Endothelial cell of umbilical vein (primary cell): ENCODE data around the gene SFSWAP. TPM values are rescaled to one million over a fixed set of nuclear protein-coding genes. Genes with fewer than 3 reads are reported as not detected.

Experiments
- BruUV-seq: library from RNA; stranded (reverse); fragments of 400-500 nt; replicated peaks from 2 replicates; lab custom pipeline; 2021; lab: Mats Ljungman, UMichigan
- CTCF ChIA-PET: fragments of 300-600, 350-600 bp; sonication (Branson Sonifier 250); formaldehyde crosslinking; loops from one replicate; lab custom pipeline; 2021; ENCODE audit warnings: antibody characterized with exemption, inconsistent platforms; lab: Charles Lee
- POLR2A ChIA-PET: fragments of 300-600, 350-600 bp; sonication (Branson Sonifier 250); formaldehyde crosslinking; loops from one replicate; lab custom pipeline; 2021; ENCODE audit warnings: antibody characterized with exemption, inconsistent platforms; lab: Charles Lee
- DNase-seq: peaks from one replicate; pipeline ENCODE4 v3.0.0-alpha.2; 2011; ENCODE audit warnings: low read depth, low spot score
- FAIRE-seq: peaks from 2 replicates; lab custom pipeline; 2011; peaks lifted over from hg19 to GRCh38; lab: Jason Lieb, UNC
- H2AFZ ChIP-seq: 2 replicates; pipeline ENCODE4 v1.6.0; 2012; ENCODE audit warnings: low read depth, low read length, control low read depth, inconsistent platforms
- H3K27ac ChIP-seq: 2 replicates; pipeline ENCODE4 v1.5.1; 2011; ENCODE audit warnings: low read depth, mild to moderate bottlenecking, control low read depth, low read length, moderate library complexity; ENCODE audit not compliant: insufficient read depth
- H3K27me3 ChIP-seq, 2 experiments: 2 replicates each; pipeline versions ENCODE4 v1.6.0 to v1.6.1; 2011; ENCODE audit warnings: low read length in 2 of 2, mixed read lengths in 1 of 2; ENCODE audit not compliant: control insufficient read depth in 2 of 2, insufficient read depth in 2 of 2
- H3K36me3 ChIP-seq, 2 experiments: 2 replicates in 1 of 2; 3 replicates in 1 of 2; pipeline ENCODE4 v1.5.1; 2011; ENCODE audit warnings: low read length in 2 of 2, mild to moderate bottlenecking in 1 of 2, moderate library complexity in 1 of 2; ENCODE audit not compliant: control insufficient read depth in 2 of 2, insufficient read depth in 2 of 2; ENCODE audit errors: extremely low read depth in 1 of 2
- H3K4me1 ChIP-seq: 3 replicates; pipeline ENCODE4 v1.5.1; 2011; ENCODE audit warnings: mild to moderate bottlenecking, low read length; ENCODE audit not compliant: control insufficient read depth, insufficient read depth; ENCODE audit errors: extremely low read depth
- H3K4me2 ChIP-seq: 2 replicates; pipeline ENCODE4 v1.6.1; 2011; ENCODE audit warnings: low read length, control low read depth, mixed read lengths; ENCODE audit not compliant: insufficient read depth
- H3K4me3 ChIP-seq, 3 experiments: fragments of 200-600 bp in 1 of 3; sonication (generic), shearing (Covaris generic) in 1 of 3; replicated peaks in 1 of 3; 2 replicates each; pipeline ENCODE4 v1.5.1; 2011 to 2016; ENCODE audit warnings: control low read depth in 3 of 3, low read length in 3 of 3, mild to moderate bottlenecking in 2 of 3, inconsistent platforms in 1 of 3, low read depth in 1 of 3, moderate library complexity in 1 of 3; ENCODE audit not compliant: insufficient read depth in 1 of 3
- H3K79me2 ChIP-seq: 2 replicates; pipeline ENCODE4 v1.6.0; 2012; ENCODE audit warnings: low read length, inconsistent platforms; ENCODE audit not compliant: control insufficient read depth, insufficient read depth
- H3K9ac ChIP-seq: replicated peaks from 2 replicates; pipeline ENCODE3; 2011; ENCODE audit warnings: low read length, control low read depth; ENCODE audit not compliant: insufficient read depth; ENCODE audit errors: extremely low read depth
- H3K9me1 ChIP-seq: replicated peaks from 3 replicates; pipeline ENCODE4 v1.6.0; 2011; ENCODE audit warnings: mild to moderate bottlenecking, low read length; ENCODE audit not compliant: control insufficient read depth, insufficient read depth; ENCODE audit errors: extremely low read depth
- H3K9me3 ChIP-seq: replicated peaks from 2 replicates; pipeline ENCODE4 v1.5.1; 2012; ENCODE audit warnings: low read length, inconsistent platforms; ENCODE audit not compliant: control insufficient read depth, insufficient read depth
- H4K20me1 ChIP-seq: replicated peaks from 2 replicates; pipeline ENCODE3; 2011; ENCODE audit warnings: mild to moderate bottlenecking, low read length; ENCODE audit not compliant: control insufficient read depth, insufficient read depth; ENCODE audit errors: extremely low read depth
- EZH2 ChIP-seq: IDR thresholded peaks from 2 replicates; pipeline ENCODE4 v1.6.1; 2012; ENCODE audit warnings: borderline replicate concordance, low read depth, mild to moderate bottlenecking, moderate library complexity, low read length, inconsistent platforms; ENCODE audit not compliant: severe bottlenecking
- JUN ChIP-seq: IDR thresholded peaks from 2 replicates; pipeline ENCODE4 v1.6.1; 2011; ENCODE audit warnings: borderline replicate concordance, low read depth; ENCODE audit not compliant: insufficient read length, insufficient read depth
- POLR2AphosphoS5 ChIP-seq: IDR thresholded peaks from 2 replicates; pipeline ENCODE4 v1.6.1; 2012; ENCODE audit warnings: low read depth, mild to moderate bottlenecking, control low read depth, low read length, moderate library complexity; ENCODE audit not compliant: insufficient read depth
- dilution Hi-C: fragments of 300-500 bp; cut with MboI; formaldehyde crosslinking; loops from one replicate; pipeline ENCODE4 v1.15.0; 2019; ENCODE audit warnings: low sequenced_read_pairs; ENCODE audit not compliant: extremely low pct_ligation_motif_present
- intact Hi-C: fragments of 100-400 bp; cut with micrococcal nuclease; formaldehyde crosslinking; loops from one replicate; pipeline ENCODE4 v1.10.0; 2022
- polyA plus RNA-seq, 4 experiments: library from polyadenylated mRNA; depleted of rRNA in 3 of 4; stranded (reverse) in 3 of 4; unstranded in 1 of 4; fragments of >200 nt; gene quantifications; 2 replicates each; pipeline versions ENCODE4 v1.2.1 to v1.2.3, GENCODE V29; 2011 to 2012; ENCODE audit warnings: missing spikeins in 1 of 4
- total RNA-seq: library from RNA; stranded (reverse); gene quantifications from 2 replicates; pipeline ENCODE4 v1.2.3, GENCODE V29; 2021
- TF ChIP-seq, protein P1 (sequence below): IDR thresholded peaks from 2 replicates; pipeline ENCODE4 v1.6.1; 2011; ENCODE audit not compliant: insufficient read depth, insufficient read length
- TF ChIP-seq, protein P2 (sequence below), 2 donors: IDR thresholded peaks; 1 replicate in 1 of 2; 2 replicates in 1 of 2; pipeline ENCODE4 v1.5.1; 2011; ENCODE audit warnings: low read length in 2 of 2, mild to moderate bottlenecking in 2 of 2, moderate library complexity in 2 of 2, control low read depth in 1 of 2, inconsistent platforms in 1 of 2, low read depth in 1 of 2; ENCODE audit not compliant: insufficient read depth in 1 of 2; ENCODE audit errors: extremely low read depth in 1 of 2

Gene SFSWAP
- total and polyA plus RNA-seq, 2 donors (not counting 3 experiments of a cell fraction or from before 2014, with no cell fraction given) = 38.1 to 53.3 TPM

- no peak overlapping the region for H2AFZ ChIP-seq
- POLR2A ChIA-PET = interaction anchor here (0.6 kb wide), 1 partner anchor 13 kb away, joined by 3 read pairs; no protein-coding TSS in a partner anchor
- no peaks in the 10 kb centered on the region for H3K4me1 ChIP-seq
- H4K20me1 ChIP-seq = no peaks in the 10 kb centered on the region
- intact Hi-C loops (no loop called here), dilution Hi-C loops (no loop called here)
- H3K4me2 ChIP-seq = no peak overlapping the region
- no peaks in the 10 kb centered on the region for H3K9me1 ChIP-seq
- H3K27ac ChIP-seq = no peak overlapping the region
- H3K79me2 ChIP-seq = no peaks in the 10 kb centered on the region
- no peaks in the 10 kb centered on the region for H3K9me3 ChIP-seq
- no peaks in the 10 kb centered on the region for H3K27me3 ChIP-seq
- TF ChIP-seq, protein P1, sequence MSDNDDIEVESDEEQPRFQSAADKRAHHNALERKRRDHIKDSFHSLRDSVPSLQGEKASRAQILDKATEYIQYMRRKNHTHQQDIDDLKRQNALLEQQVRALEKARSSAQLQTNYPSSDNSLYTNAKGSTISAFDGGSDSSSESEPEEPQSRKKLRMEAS = no peak
- TF ChIP-seq POLR2AphosphoS5 (no peak), EZH2 (no peak), JUN (no peak)
- TF ChIP-seq, protein P2, sequence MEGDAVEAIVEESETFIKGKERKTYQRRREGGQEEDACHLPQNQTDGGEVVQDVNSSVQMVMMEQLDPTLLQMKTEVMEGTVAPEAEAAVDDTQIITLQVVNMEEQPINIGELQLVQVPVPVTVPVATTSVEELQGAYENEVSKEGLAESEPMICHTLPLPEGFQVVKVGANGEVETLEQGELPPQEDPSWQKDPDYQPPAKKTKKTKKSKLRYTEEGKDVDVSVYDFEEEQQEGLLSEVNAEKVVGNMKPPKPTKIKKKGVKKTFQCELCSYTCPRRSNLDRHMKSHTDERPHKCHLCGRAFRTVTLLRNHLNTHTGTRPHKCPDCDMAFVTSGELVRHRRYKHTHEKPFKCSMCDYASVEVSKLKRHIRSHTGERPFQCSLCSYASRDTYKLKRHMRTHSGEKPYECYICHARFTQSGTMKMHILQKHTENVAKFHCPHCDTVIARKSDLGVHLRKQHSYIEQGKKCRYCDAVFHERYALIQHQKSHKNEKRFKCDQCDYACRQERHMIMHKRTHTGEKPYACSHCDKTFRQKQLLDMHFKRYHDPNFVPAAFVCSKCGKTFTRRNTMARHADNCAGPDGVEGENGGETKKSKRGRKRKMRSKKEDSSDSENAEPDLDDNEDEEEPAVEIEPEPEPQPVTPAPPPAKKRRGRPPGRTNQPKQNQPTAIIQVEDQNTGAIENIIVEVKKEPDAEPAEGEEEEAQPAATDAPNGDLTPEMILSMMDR (IDR thresholded peaks at IDR 0.05; ENCODE audit: extremely low read depth in 1 of 2, insufficient read depth in 1 of 2, low read depth in 1 of 2, low read length in 2 of 2) = no peak
- H3K4me3 ChIP-seq = no peak overlapping the region
- peaks cover 4 to 19% of the 10 kb centered on the region in 2 experiments for H3K36me3 ChIP-seq
- no peak for FAIRE-seq
- CTCF ChIA-PET = interaction anchor here (0.7 kb wide), 1 partner anchor 20 kb away, joined by 3 read pairs; no protein-coding TSS in a partner anchor
- no peak overlapping the region for H3K9ac ChIP-seq
- no TSS peak for BruUV-seq
- DNase-seq = no peak
These were observed 71.2 kb downstream of the SFSWAP start for GRCh38 chr12:131782061-131782460.
